22Rv1 (cell line): Measurements from ENCODE around the gene COL23A1.

Experiments used
- H3K27ac ChIP-seq: fragments of 450-650 bp; 2 replicates; pipeline ENCODE4 v1.5.1; 2017
- CTCF ChIP-seq: fragments of 450-650 bp; IDR thresholded peaks from 2 replicates; pipeline ENCODE4 v1.5.1; 2017; ENCODE audit warnings: mild to moderate bottlenecking
- ZFX ChIP-seq: fragments of 450-650 bp; IDR thresholded peaks from 2 replicates; pipeline ENCODE4 v1.6.1; 2017; ENCODE audit warnings: antibody characterized with exemption, borderline replicate concordance

The COL23A1 gene

DNA sequence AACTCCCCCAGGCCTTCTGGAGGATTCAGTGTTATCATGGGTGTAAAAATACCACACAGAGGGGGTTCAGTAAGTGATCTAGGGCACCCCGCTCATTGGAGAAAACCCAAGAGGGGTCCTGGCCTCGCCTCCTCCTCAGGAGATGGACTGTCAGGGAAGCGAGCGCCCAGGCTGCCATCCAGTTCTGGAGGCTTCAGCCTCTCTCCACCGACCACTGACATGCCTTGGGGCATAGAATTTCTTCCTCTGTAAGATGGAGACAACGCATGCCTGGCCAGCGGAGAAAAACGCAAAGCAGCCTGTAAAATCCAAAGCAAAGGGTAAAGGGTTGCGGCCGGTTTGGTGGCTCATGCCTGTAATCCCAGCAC lies 165.4 kb downstream of the COL23A1 start:
- TF ChIP-seq ZFX, result no peak
- no peak for TF ChIP-seq CTCF
- H3K27ac ChIP-seq, result no peak overlapping the region

DNA sequence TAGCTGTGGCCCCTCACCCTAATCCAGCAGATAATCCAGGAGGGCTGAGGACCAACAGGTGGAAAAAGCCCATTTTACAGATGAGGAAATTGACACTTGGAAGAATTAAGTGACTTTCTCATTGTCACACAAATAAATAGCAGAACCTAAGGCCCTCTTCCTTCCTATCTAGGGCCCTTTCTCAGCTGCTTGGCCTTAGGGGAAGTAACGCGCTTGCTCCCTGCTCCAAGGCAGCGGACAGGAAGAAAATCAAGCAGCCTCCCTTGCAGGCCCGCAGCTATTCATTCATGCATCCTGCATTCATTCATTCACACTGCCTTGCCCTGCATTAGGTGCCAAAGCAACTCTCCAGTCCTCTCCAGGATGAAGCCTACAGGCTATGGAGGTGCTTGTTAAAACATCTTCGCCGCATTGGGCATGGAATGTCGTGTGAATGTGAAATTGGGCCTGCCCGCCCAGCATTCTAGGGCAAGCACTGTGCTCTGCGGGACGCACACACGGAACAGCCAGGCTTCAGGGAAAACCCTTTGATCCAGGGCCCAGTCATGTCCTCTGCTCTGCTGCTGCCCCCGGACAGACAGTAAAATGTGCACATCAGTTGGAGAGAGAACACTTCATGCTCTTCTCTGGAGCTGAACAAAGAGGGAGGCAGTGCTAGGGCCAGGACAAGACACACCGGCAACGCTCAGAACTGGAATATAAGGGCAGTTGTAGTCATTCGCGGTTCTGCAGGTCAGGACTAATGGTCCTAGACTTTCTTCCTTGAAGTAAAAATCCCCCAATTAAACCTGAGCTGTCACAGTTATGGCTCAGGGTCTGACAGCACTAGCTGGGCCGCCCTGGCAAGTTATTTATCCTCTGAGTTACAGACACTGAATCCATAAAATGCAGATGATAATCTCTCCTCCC lies 166.0 kb downstream of the COL23A1 start:
- no peak for TF ChIP-seq CTCF
- no peak for TF ChIP-seq ZFX

DNA sequence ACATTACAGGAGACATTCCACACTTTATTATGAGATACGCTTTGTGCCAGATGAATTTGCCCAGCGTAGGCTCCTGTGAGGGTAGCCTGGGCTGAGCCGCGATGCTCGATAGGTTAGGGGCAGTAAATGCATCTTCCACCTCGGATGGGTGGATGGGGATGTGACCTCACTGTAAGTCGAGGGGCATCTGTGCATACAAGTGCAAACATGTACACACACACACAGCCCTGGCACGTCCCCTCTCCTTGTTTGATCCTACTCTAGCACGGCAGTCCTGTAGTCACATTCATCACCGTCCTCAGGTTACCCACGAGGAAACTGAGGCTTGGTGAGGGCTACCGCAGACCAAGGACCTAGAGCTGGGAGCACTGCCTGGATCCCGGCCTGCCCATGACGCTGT lies 166.8 kb downstream of the COL23A1 start:
- no peak overlapping the region for H3K27ac ChIP-seq
- TF ChIP-seq ZFX (no peak), CTCF (no peak)

More for the DNA sequence above, 166.0 kb downstream of the COL23A1 start:
- no peak overlapping the region for H3K27ac ChIP-seq

DNA sequence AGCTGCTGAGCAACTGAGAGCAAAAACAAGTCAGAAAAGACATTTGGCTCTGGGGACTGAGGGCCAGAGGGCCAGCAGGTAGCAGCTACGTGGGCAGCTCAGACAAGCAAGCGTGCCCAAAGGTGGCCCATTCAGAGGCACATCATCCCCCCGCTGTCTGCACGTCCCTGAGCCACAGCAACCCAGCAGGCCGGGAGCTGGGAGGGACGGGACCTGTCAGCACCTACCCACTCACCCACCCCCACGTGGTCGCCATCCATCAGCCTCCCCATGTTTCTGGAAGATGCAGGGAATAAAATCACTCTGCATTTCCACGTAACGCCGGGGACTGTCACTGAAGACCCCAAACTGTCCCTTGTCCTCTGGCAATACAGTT lies 167.8 kb downstream of the COL23A1 start:
- TF ChIP-seq CTCF, result no peak
- no peak for TF ChIP-seq ZFX
- H3K27ac ChIP-seq, result no peak overlapping the region

- H3K27ac ChIP-seq, result no peak overlapping the region
- TF ChIP-seq ZFX (no peak), CTCF (no peak)
Measured at GRCh38 chr5:178421699-178422399, 168.3 kb downstream of the COL23A1 start.

DNA sequence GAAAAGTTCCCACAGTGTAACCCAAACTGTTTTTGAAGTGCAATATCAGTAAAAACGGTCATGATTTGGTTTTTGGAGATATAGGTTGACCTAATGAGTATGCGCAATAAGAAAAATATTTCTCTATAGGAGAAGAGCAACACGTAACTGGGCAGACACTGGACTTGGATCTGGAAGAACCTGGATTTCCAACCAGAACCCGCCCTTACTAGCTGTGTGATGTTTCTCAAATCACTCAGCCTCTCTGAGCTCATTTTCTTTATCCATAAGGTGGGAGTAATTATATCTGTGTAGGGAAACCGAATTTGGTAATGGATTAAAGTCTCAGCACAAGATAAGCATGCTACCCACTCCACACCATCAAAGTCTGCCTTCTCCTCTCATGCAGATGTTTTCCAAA lies 169.1 kb downstream of the COL23A1 start:
- H3K27ac ChIP-seq, result no peak overlapping the region
- TF ChIP-seq ZFX (no peak), CTCF (no peak)

GRCh38 chr5:178420354-178420781 lies 169.8 kb downstream of the COL23A1 start:
- TF ChIP-seq CTCF (no peak), ZFX (no peak)
- no peak overlapping the region for H3K27ac ChIP-seq
